HepG2 (cell line): ENCODE data around the gene CCNL1. TPM values are rescaled to one million over a fixed set of nuclear protein-coding genes. Genes with fewer than 3 reads are reported as not detected.

Experiments used
- HMG20B ChIP-seq: conservative IDR thresholded peaks from 2 replicates; pipeline ENCODE4 v1.6.1; 2016; ENCODE audit warnings: missing genetic modification reagents, missing compliant biosample characterization
- KLF12 ChIP-seq: sonication (generic); formaldehyde crosslinking; IDR thresholded peaks from 2 replicates; pipeline ENCODE4 v1.4.0; 2020; ENCODE audit warnings: missing genetic modification reagents, borderline replicate concordance
- MAFF ChIP-seq: IDR thresholded peaks from 2 replicates; pipeline ENCODE4 v1.6.1; 2011; ENCODE audit warnings: low read depth, low read length, improper control_type of control experiment
- ONECUT2 ChIP-seq: sonication (generic); formaldehyde crosslinking; IDR thresholded peaks from 2 replicates; pipeline ENCODE4 v1.4.0; 2020; ENCODE audit warnings: missing genetic modification reagents
- RCOR2 ChIP-seq: IDR thresholded peaks from 2 replicates; pipeline ENCODE4 v1.6.1; 2016; ENCODE audit warnings: missing biosample characterization, missing genetic modification reagents
- TBP ChIP-seq: sonication (generic); formaldehyde crosslinking; IDR thresholded peaks from 2 replicates; pipeline ENCODE4 v1.5.0; 2020; ENCODE audit warnings: missing genetic modification reagents
- ZIK1 ChIP-seq: sonication (generic); formaldehyde crosslinking; IDR thresholded peaks from 2 replicates; pipeline ENCODE4 v1.5.0; 2020; ENCODE audit warnings: mild to moderate bottlenecking, low read depth, missing genetic modification reagents, borderline replicate concordance
- ZNF253 ChIP-seq: sonication (generic); formaldehyde crosslinking; IDR thresholded peaks from 2 replicates; pipeline ENCODE4 v1.8.0; 2022; ENCODE audit warnings: mild to moderate bottlenecking, missing genetic modification reagents, borderline replicate concordance
- ZNF709 ChIP-seq: sonication (generic); formaldehyde crosslinking; IDR thresholded peaks from 2 replicates; pipeline ENCODE4 v1.5.0; 2020; ENCODE audit warnings: mild to moderate bottlenecking, missing genetic modification reagents
- polyA plus RNA-seq, 8 experiments: library from polyadenylated mRNA; depleted of rRNA in 3 of 8; stranded (reverse) in 7 of 8; unstranded in 1 of 8; fragments of >200 nt; fragmentation: Illumina TruSeq in 4 of 8; extraction: Trizol in 4 of 8; gene quantifications; 2 replicates each; pipeline versions ENCODE4 v1.2.1 to v1.2.3, GENCODE V29; 2011 to 2016; ENCODE audit warnings: low read depth in 4 of 8, missing spikeins in 1 of 8, mixed read lengths in 1 of 8; ENCODE audit not compliant: insufficient read depth in 1 of 8
- total RNA-seq, 5 experiments: library from RNA; depleted of rRNA; stranded (reverse); fragments of >200 nt; fragmentation: Illumina TruSeq; extraction: Trizol; gene quantifications; 2 replicates each; pipeline ENCODE4 v1.2.3, GENCODE V29; 2016; ENCODE audit warnings: low read depth in 1 of 5
- TF ChIP-seq, protein P1 (sequence below): IDR thresholded peaks from 2 replicates; pipeline ENCODE4 v1.6.1; 2012; ENCODE audit warnings: low read length, improper control_type of control experiment
- TF ChIP-seq, protein P2 (sequence below): sonication (generic); formaldehyde crosslinking; IDR thresholded peaks from 2 replicates; pipeline ENCODE4 v1.8.1; 2023; ENCODE audit warnings: mild to moderate bottlenecking, moderate library complexity, missing genetic modification reagents
- TF ChIP-seq, protein P3 (sequence below), 2 experiments: sonication (generic) in 1 of 2; formaldehyde crosslinking in 1 of 2; IDR thresholded peaks; 2 replicates each; pipeline versions ENCODE4 v1.6.1 to v1.9.0; 2014 to 2022; ENCODE audit warnings: antibody characterized with exemption in 1 of 2, borderline replicate concordance in 1 of 2, inconsistent platforms in 1 of 2, low read depth in 1 of 2, missing genetic modification reagents in 1 of 2
- TF ChIP-seq, protein P4 (sequence below): sonication (generic); formaldehyde crosslinking; IDR thresholded peaks from 2 replicates; pipeline ENCODE4 v1.4.0; 2020; ENCODE audit warnings: missing genetic modification reagents

Gene CCNL1
- total and polyA plus RNA-seq, 2 of the 13 experiments (the other 11 are each of a cell fraction or from before 2014, with no cell fraction given): 151 to 303 TPM

DNA sequence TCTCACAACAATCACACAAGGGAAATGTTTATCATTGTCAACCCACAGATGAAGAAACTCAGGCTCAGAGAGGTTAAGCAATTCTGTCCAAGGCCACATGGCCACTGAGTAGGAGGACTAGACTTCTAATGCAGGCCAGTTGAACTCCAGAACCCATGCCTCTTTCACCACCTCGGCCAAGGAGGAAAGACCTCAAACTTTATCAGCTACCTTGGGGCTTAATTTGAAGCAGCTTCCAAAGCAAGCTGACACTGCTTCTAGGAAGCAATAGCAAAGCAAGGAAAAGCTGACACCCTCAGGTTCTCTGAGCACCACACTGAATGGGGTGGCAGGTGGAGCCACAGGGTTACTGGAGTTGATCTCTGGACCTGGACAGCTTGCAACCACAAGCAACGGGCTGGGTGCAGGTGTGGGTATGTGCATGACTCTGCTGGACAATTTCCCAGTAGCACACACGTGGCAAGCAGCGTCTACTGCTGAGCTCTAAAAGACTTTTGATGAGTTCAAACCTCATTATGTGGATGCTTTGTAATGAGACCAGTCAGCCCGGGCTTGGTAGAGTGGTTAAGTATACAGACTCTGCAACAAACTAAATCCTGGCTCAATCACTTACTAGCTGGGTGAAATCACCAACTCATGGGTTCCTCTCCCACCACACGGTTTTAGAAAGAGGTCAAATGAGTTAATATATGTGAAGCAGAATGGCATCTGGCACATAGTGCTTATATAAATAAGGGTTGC lies 23.1 kb downstream of the CCNL1 start (continued):
- TF ChIP-seq, protein P1, sequence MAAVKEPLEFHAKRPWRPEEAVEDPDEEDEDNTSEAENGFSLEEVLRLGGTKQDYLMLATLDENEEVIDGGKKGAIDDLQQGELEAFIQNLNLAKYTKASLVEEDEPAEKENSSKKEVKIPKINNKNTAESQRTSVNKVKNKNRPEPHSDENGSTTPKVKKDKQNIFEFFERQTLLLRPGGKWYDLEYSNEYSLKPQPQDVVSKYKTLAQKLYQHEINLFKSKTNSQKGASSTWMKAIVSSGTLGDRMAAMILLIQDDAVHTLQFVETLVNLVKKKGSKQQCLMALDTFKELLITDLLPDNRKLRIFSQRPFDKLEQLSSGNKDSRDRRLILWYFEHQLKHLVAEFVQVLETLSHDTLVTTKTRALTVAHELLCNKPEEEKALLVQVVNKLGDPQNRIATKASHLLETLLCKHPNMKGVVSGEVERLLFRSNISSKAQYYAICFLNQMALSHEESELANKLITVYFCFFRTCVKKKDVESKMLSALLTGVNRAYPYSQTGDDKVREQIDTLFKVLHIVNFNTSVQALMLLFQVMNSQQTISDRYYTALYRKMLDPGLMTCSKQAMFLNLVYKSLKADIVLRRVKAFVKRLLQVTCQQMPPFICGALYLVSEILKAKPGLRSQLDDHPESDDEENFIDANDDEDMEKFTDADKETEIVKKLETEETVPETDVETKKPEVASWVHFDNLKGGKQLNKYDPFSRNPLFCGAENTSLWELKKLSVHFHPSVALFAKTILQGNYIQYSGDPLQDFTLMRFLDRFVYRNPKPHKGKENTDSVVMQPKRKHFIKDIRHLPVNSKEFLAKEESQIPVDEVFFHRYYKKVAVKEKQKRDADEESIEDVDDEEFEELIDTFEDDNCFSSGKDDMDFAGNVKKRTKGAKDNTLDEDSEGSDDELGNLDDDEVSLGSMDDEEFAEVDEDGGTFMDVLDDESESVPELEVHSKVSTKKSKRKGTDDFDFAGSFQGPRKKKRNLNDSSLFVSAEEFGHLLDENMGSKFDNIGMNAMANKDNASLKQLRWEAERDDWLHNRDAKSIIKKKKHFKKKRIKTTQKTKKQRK: no peak
- TF ChIP-seq ZNF709 (CRISPR knock-in tag) (no peak), ZNF253 (CRISPR knock-in tag) (no peak), MAFF (no peak), KLF12 (CRISPR knock-in tag) (no peak), TBP (no peak), ONECUT2 (no peak), RCOR2 (CRISPR knock-in tag) (no peak), HMG20B (no peak; the same call in 1 of the 2 replicates), ZIK1 (CRISPR knock-in tag) (no peak)
- TF ChIP-seq, protein P2, sequence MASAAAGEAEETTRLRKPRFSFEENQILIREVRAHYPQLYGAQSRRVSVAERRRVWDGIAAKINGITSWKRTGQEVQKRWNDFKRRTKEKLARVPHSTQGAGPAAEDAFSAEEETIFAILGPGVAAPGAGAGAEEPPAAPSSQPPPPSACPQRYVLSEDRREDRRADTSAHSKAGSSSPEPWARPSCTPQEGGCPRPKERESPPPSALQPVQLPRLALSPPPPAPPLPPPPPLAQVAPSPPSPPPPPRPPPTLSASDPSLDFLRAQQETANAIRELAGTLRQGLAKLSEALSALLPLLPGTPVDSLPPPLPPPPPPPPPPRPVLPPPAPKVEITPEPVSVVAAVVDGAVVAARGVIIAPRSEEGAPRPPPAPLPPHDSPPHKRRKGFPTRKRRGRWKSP (CRISPR knock-in tag): peak; percentile 61; the same call in 1 of the 2 replicates
- TF ChIP-seq, protein P3, sequence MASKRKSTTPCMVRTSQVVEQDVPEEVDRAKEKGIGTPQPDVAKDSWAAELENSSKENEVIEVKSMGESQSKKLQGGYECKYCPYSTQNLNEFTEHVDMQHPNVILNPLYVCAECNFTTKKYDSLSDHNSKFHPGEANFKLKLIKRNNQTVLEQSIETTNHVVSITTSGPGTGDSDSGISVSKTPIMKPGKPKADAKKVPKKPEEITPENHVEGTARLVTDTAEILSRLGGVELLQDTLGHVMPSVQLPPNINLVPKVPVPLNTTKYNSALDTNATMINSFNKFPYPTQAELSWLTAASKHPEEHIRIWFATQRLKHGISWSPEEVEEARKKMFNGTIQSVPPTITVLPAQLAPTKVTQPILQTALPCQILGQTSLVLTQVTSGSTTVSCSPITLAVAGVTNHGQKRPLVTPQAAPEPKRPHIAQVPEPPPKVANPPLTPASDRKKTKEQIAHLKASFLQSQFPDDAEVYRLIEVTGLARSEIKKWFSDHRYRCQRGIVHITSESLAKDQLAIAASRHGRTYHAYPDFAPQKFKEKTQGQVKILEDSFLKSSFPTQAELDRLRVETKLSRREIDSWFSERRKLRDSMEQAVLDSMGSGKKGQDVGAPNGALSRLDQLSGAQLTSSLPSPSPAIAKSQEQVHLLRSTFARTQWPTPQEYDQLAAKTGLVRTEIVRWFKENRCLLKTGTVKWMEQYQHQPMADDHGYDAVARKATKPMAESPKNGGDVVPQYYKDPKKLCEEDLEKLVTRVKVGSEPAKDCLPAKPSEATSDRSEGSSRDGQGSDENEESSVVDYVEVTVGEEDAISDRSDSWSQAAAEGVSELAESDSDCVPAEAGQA (IDR thresholded peaks at IDR 0.05; ENCODE audit: low read depth): no peak
- TF ChIP-seq, protein P3 (CRISPR knock-in tag; IDR thresholded peaks at IDR 0.05; ENCODE audit: borderline replicate concordance): 0 out of 2 replicates have a peak, but pooled peaks have one; percentile 32
- TF ChIP-seq, protein P4, sequence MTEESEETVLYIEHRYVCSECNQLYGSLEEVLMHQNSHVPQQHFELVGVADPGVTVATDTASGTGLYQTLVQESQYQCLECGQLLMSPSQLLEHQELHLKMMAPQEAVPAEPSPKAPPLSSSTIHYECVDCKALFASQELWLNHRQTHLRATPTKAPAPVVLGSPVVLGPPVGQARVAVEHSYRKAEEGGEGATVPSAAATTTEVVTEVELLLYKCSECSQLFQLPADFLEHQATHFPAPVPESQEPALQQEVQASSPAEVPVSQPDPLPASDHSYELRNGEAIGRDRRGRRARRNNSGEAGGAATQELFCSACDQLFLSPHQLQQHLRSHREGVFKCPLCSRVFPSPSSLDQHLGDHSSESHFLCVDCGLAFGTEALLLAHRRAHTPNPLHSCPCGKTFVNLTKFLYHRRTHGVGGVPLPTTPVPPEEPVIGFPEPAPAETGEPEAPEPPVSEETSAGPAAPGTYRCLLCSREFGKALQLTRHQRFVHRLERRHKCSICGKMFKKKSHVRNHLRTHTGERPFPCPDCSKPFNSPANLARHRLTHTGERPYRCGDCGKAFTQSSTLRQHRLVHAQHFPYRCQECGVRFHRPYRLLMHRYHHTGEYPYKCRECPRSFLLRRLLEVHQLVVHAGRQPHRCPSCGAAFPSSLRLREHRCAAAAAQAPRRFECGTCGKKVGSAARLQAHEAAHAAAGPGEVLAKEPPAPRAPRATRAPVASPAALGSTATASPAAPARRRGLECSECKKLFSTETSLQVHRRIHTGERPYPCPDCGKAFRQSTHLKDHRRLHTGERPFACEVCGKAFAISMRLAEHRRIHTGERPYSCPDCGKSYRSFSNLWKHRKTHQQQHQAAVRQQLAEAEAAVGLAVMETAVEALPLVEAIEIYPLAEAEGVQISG (CRISPR knock-in tag): peak; percentile 78
